MV-4-11 (cell line): ENCODE data around the gene KCNG4.
A peak's percentile ranks its signal among the peaks of the same experiment; 100 is the strongest.

ENCODE experiments used
- DNase-seq: peaks from one replicate; lab custom pipeline; 2025; lab: John Stamatoyannopoulos, UW

The KCNG4 gene

DNA sequence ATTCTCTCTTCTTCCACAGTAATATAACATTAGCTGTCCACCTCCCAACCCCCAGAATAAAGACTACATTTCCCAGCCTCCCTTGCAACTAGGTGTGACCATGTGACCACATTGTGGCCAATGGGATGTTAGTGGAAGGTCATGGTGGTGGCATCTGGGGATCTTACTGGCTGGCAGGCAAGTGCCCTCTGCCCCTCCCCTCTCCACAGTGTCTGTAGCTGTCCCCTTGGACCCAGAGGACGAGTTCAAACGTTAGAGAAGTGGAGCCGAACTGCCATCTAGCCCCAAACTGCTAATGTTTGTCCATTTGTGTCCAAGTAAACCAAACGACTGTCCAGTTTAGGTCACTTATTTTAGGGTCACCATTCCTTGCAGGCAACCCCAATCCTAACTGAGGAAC is 26.6 kb upstream of the KCNG4 start:
- peak; percentile 3 for DNase-seq

DNA sequence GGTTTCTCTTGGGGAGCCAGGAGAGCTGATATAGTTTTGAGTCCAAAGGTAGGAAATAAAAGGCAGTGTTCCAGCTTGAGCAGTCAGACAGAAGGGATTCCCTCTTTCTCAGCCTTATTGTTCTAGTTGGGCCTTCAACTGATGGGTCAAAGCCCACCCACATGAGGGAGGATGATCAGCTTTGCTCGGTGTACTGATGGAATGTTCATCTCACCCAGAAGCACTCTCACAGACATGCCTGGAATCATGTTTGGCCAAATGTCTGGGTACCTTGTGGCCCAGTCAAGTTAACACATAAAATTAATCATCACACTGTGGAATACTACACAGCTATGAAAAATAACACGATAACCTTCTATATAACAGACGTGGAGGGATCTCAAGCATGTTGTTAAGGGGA is 23.1 kb upstream of the KCNG4 start:
- no peak for DNase-seq

- DNase-seq: no peak
Measured at GRCh38 chr16:84262031-84262430, 22.2 kb upstream of the KCNG4 start.

GRCh38 chr16:84260766-84261554 is 21.1 kb upstream of the KCNG4 start:
- no peak for DNase-seq

GRCh38 chr16:84259691-84260090 is 19.9 kb upstream of the KCNG4 start:
- DNase-seq: no peak

GRCh38 chr16:84258266-84258665 is 18.5 kb upstream of the KCNG4 start:
- no peak for DNase-seq

DNA sequence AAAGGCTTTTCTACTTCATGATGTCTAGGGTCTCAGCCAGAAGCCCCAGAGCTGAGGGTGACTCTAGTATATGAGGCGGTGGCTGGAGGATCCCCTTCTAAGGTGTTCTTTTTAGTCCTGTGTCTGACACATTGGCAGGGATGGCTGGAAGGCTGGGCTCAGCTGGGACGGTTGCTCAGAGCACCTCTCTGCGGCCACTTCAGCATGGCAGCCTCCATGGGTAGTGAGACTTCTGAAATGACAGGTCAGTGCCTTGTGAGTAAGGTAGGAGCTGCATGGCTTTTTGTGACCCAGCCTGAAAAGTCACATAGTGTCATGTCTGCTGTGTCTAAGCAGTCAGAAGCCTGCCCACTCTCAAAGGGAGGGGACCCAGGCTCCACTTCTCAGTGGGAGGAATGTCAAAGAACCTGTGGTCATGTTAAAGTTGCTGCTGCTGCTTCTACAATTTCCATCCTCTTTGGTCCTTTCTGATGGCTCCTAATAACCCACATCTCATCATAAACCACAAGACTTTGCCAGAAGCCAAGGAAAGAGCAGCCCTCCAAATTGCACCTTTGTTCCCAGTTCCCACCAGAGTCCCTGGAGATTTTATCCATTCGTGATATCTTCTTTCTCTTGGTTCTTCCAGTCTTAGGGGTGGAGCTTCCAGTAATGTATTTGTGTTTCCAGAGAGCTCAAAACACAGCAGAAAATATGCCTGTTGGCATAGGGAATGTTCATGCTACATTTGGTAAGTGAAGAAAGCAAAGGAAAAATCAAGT is 15.4 kb upstream of the KCNG4 start:
- DNase-seq: no peak

GRCh38 chr16:84254062-84254461 is 14.2 kb upstream of the KCNG4 start:
- DNase-seq: no peak

GRCh38 chr16:84253173-84253572 is 13.4 kb upstream of the KCNG4 start:
- no peak for DNase-seq

DNA sequence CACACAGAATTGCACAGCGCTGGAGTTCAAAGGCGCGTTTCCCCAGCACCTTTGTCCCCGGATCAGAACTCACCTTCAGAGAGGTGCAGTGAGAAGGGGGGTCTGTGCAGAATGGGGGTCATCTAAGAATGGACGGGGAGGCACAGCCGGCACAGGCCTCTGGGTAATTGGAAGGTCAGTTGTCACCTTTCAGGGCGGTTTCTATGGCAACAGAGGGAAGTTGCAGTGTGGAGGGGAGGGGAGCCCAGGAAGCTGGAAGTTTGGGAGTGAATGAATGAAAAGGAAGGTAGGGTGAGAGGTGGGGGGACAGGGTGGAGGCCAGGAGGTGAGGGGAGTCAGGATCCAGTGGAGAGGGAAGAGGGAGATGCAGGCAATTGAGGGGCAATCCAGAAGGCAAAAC is 12.4 kb upstream of the KCNG4 start:
- no peak for DNase-seq

GRCh38 chr16:84247844-84248243 is 8.0 kb upstream of the KCNG4 start:
- DNase-seq: no peak

GRCh38 chr16:84247331-84247730 is 7.5 kb upstream of the KCNG4 start:
- no peak for DNase-seq

DNA sequence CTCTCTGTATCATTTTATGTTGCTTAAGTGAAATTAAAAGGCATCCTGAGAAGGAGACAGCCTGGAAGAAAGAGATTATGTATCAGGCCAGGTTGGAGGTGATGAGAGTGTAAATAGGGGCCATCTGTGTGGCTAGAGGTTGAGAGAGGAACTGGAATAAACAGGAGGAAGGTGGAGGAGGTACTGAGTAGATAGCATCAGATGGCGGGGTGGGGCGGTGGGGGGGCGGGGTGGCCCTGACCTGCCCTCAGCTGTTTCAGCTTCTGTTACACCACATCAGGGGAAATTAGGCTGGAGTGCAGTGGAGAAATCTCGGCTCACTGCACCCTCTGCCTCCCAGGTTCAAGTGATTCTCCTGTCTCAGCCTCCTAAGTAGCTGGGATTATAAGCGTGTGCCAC is 6.9 kb upstream of the KCNG4 start:
- no peak for DNase-seq

GRCh38 chr16:84245956-84246678 is 6.3 kb upstream of the KCNG4 start:
- no peak for DNase-seq

GRCh38 chr16:84244728-84245127 is 4.9 kb upstream of the KCNG4 start:
- no peak for DNase-seq

- no peak for DNase-seq
Measured at GRCh38 chr16:84243732-84244131, 3.9 kb upstream of the KCNG4 start.

DNA sequence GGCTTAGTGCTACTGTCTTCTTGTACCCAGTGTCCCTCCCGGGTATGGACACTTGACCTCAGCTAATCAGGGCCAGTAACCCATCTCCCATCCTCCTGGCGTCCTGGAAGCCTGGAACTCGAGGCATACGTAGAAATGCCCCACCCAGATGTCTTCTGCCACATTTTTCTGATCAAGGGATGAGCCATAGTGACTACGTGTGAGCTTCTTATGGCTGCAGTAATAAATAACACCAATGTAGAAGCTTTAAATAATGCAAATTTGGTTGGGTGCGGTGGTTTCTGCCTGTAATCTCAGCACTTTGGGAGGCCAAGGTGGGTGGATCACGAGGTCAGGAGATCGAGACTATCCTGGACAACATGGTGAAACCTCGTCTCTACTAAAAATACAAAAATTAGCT is 3.0 kb upstream of the KCNG4 start:
- DNase-seq: no peak

GRCh38 chr16:84241778-84242177 is 2.0 kb upstream of the KCNG4 start:
- no peak for DNase-seq

- DNase-seq: no peak
Measured at GRCh38 chr16:84240455-84240854, 643 bp upstream of the KCNG4 start.

- peak; percentile 59 for DNase-seq
Measured at GRCh38 chr16:84239141-84239769, 557 bp downstream of the KCNG4 start.

DNA sequence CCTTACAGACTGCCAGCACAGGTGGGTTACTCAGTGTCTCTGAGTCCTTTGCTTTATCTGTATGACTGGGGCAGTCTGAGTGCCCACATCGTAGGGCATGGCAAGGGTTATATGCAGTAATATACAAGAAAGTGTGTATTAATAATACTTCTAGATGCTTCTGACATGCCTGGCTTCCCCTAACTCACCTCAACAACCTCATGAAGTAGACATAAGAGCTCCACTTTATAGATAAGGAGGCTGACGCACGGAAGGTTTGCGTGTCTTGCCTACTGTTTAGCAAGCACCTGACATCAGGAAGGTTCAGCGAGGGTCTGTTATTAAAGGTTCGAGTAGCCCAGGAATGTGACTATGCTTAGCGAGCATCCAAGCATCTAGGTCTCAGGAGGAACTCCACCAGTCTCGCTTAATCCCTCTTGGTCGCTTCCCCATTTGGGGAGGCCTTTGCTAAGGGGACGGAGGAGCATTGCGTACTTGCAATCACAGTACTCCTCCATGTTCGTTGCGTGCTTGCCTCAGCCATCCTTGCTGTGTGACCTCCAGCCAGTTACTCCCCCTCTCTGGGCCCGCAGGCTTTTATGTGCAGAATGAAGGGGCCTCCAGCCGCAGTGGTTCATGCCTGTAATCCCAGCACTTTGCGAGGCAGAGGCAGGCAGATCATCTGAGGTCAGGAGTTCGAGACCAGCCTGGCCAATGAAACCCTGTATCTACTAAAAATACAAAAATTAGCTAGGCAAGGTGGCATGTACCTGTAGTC is 1.6 kb downstream of the KCNG4 start:
- DNase-seq: peak; percentile 66

- no peak for DNase-seq
Measured at GRCh38 chr16:84236671-84237070, 3.1 kb downstream of the KCNG4 start.
